GM12892 (cell line): Measurements from ENCODE around the gene EXD3.

Experiments used
- POLR2A ChIP-seq: IDR thresholded peaks from 2 replicates; pipeline ENCODE4 v1.6.1; 2011; ENCODE audit warnings: low read depth, low read length, control low read depth
- POLR2AphosphoS5 ChIP-seq: IDR thresholded peaks from 2 replicates; pipeline ENCODE4 v1.6.1; 2011; ENCODE audit warnings: low read depth, low read length, control low read depth

DNA sequence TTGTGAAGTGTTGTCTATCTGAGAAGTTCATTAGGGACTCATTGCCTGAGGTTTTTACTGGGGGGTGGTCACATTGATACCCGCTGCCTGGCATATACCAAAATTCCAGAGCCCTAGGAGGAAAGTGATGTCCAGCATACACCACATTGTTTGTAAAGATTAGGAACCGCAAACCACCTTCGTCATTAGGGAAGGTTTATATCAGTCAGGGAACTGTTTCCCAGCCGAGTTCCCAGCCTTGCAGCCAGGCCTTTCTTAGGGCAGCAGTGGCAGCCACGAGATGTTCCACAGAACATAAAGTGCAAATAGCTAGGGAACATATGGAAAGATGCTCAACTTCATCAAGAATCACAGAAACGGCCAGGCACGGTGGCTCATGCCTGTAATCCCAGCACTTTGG, 80.5 kb downstream of the EXD3 start:
- no peak for TF ChIP-seq POLR2A
- no peak for TF ChIP-seq POLR2AphosphoS5
